ENCODE data around the gene PIGL.

The PIGL gene

DNA sequence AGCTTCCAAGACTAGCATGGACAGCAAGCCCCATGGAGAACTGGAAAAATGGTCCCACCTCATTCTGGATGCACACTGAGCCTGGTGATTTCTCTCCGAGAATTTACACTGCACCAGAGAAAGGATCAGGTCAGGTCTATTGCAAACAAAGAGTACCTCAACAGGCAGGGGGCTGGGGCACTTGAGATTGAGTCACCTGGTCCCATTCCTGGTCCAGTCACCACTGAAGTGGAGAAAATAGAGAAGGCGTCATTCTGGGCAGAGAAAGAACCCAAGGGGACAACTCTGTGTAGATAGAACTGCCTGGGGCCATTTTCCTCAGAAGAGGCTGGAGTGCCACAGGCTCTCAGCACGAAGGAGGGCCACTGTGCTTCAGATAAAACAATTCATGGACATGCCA is 97.8 kb downstream of the PIGL start:
- DNase-seq, result no peak

DNA sequence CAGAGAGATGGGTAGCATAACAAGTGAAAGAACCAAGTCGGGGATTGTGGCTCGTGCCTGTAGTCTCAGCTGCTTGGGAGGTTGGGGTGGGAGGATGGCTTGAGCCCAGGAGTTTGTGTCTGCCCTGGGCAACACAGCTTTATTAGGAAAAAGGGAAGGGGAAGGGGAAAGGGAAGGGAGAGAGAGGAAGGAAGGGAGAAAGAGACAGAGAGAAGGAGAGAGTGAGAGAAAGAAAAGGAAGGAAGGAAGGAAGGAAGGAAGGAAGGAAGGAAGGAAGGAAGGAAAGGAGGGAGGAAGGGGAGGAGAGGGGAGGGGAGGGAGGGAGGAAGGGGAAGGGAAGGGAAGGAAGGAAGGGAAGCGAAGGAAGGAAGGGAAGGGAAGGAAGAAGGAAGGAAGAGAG is 103.0 kb downstream of the PIGL start:
- no peak for DNase-seq

DNA sequence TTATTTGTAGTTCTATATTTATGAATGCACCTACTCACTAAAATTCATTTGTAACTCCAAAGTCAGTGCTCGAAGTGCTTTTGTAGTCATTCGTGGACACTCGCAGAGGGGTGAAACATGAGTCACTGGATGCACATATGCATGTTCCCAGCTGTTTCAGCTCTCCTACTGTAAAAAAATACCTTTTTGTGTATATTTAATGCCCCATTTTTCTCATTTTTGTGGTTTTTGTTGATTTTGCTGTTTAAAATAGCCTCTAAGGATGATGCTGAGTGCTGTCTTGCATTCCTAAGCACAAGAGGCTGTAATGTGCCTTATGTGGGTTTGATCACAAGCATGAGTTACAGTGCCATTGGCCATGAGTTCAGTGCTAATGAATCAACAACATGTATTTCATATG is 105.6 kb downstream of the PIGL start:
- DNase-seq, result no peak

DNA sequence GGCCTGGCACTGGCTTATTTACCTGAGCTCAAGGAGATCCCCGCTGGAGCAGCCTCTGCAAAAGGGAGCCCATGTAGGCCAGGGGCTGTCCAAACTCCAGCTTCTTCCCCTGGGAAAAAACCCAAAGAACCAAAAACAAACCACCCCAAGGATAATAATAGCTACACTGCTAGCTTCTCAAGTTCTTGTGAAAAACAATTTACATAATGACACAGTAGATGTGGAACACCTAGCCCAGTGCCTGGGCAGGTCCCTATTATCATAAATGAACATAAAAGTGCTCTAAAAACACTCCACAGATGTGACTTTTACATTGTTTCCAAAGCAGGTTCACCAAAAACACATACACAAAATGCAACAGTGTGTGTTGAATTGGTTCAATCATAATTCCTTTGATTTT is 109.0 kb downstream of the PIGL start:
- no peak for DNase-seq

DNA sequence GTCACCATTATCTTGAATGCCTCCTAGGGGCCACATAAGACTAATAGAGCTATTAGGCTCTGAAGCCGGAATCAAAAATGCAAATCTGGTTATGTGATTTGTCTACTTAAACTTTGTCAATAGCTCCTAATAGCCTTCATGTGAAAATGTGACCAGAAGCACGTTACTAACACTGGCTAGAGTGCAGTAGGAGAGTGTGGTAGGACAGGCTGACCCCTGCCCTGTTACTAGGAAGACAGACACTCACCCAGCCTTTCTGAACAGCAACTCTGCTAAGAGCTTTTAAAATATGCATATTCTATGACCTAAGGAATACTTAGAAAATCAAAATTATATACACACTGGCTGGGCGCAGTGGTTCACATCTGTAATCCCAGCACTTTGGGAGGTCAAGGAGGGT is 110.0 kb downstream of the PIGL start:
- DNase-seq, result no peak

DNA sequence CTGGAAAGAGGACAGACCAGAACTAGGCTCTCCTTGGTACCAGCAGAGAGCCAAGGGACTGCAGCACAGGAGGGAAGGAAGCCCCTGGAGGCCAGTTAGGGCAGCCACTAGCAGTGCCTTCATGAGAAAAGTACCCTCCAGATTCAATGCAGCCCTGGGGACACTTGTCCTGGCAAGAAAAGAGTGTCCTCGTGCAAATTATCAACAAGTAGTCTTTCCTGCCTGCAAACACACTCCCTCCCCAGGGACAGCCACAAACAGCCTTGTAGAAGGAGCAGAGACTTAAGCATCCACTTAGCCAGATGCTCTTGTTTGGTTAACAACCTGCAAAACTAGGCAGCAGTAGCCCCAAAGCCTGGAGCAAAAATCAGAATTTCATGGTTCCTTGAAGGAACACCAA is 112.0 kb downstream of the PIGL start:
- DNase-seq, result no peak

DNA sequence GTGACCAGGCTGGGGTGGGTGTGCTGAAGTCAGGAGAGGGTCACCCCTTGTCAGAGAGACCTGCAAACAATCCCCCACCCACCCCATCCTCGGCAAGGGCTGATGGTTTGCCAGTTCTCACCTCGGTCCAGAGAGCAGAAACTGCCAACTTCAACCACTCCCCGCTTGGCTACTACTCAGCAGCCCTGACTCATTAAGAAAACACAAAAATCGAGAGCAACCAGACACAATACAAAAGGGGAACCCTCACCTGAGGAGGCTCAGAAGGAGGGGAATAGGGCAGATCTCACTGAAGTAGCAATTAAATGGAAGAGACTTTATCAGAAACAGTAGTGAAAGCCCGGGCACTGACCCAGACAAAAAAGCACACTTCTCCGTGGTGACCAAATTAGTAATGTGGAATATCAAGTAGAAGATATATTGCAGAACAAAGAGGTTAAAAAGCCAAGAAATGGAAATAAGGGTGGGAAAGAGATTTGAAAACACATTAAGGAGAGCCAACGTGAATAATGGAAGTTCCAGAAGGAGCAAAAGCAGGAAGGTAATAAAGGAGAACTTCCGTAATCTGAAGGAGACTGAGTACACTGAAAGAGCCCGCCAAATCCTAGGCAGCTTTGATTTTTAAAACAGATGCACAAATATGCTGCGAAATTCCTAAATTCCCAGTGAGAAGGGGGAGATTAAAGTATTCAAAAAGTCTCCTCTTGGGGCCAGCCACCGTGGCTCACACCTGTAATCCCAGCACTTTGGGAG is 112.7 kb downstream of the PIGL start:
- DNase-seq, result no peak

DNA sequence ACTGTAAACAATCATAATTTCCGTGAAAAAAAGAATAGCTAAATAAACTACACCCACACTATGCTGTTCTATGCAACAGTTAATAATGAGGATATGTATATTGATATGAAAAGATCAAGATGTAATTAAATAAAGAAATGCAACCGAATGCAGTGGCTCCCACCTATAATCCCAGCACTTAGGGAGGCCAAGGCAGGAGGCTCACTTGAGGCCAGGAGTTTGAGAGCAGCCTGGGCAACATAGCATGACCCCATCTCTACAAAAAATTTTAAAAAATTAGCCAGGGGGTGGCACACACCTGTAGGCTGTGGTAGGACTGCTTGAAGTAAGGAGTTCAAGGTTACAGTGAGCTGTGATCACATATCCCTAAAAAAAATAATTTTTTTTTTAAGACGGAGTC is 121.4 kb downstream of the PIGL start:
- DNase-seq, result no peak

DNA sequence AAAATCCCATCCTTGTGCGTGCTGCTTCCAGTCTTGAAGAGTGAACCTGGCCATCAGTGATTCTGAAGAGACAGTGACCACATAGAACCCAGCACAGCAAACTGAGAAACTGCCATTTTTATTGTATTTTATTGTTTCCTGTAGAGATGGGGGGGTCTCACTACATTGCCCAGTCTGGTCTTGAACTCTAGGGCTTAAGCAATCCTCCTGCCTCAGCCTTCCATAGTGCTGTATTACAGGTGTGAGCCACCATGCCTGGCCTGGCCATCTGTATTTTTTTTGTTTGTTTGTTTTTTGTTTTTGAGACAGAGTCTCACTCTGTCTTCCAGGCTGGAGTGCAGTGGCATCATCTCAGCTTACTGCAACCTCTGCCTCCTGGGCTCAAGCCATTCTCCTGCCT is 122.4 kb downstream of the PIGL start:
- DNase-seq, result no peak

DNA sequence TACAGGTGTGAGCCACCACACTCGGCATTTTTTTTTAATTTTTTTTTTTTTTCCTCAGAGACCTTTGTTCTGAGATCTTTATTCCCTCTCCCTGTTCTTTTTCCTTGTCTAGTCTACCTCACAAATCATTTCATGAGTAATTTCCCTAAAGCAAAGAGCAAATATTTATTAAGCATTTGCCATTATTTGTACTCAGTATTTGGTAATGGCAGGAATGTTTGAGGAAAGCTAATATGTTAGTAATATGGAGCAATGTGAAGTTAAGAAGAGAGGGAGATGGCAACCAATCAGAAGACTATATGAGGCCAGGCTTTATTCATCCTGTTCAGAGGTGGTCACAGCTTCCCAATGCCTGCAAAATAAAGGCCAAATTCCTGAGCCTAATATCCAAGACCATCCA is 122.9 kb downstream of the PIGL start:
- no peak for DNase-seq

DNA sequence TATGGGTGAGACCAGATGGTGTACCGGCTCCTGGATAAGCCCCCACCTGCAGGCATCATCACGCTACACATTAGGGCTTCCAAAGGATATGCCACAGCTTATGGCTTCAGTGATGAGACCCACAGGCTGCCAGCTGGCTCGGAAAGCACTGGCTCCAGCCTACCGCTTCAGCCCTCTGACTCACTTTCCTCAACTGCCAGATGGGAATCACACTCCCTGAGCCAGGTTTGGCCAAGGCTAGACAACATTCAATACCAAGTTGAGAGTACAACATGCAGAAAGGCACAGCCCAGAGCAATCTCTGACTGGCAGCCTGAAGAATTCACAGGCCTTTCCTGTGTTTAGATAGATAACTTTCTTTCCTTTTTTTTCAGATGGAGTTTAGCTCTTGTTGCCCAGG is 126.0 kb downstream of the PIGL start:
- no peak for DNase-seq

DNA sequence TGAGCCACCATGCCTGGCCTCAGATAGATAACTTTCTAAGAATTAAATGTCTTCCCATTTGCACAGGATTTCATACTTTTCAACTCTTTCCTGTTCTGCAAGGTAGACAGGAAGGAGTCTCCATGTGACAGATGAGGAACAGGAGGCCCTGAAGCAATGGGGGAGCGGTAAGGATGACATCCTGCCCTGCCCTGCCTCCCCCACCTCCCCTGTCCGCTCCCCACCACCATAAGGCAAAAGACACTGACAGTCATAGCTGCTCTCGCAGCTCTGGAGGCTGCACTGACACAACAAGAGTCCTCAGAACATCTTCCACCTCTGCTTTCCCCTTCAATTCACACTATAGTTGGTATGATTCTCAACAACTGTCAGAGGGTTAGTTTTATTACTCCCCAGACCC is 126.6 kb downstream of the PIGL start:
- DNase-seq, result no peak

DNA sequence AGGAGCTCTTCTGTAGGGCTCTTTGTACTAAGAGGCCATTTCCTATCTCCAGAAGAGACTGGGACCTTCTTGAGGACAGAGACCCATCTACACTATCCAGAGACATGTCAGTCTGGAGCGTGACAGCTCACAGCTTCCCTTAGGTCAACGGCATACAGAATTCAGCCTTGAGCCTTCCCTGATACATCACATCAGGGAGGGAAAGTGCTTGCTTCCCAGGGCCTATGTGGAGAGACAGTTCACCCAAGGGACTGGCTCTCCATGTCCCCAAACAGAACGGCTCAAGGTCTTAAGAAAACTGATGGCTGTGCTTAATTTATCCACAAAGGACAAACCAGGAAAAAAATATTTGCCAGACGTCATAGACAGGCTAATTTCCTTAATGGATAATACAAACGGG is 128.6 kb downstream of the PIGL start:
- no peak for DNase-seq

DNA sequence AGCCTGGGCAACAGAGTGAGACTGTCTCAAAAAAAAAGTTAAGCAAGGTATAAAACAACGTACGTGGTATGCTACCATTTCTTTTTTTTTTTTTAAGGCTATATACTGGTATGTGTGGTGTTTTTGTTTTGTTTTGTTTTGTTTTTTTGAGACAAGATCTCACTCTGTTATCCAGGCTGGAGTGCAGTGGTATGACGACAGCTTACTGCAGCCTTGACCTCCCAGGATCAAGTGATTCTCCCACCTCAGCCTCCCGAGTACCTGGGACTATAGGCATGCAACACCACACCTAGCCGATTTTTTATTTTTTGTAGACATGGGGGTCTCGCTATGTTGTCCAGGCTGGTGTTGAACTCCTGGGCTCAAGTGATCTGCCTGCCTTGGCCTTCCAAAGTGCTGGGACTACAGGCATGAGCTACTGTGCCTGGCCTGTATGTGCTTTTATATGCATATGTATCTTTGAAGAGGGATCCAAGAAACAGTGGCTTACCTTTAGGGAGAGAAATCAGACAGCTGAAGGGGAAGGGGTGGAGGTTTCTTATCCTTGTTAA is 129.8 kb downstream of the PIGL start:
- no peak for DNase-seq

DNA sequence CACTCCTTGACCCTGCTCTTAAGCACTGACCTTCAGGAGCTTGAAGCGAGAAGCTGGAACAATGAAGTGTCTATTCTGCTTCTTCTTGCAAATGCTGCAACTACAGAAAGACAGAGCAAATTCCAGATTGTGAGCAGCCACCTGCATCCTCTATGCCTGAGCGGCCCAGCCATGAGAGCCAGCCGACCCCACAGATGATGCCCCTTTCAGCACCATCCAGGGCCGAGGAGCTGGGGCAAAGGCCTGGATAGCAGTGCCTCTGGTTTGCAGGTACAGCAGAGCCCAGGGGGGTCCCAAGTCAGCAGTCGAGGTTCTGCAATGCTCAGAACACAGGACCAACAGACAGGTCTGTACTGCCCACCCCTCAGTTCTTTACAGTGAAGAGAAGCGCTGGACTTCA is 131.6 kb downstream of the PIGL start:
- no peak for DNase-seq

DNA sequence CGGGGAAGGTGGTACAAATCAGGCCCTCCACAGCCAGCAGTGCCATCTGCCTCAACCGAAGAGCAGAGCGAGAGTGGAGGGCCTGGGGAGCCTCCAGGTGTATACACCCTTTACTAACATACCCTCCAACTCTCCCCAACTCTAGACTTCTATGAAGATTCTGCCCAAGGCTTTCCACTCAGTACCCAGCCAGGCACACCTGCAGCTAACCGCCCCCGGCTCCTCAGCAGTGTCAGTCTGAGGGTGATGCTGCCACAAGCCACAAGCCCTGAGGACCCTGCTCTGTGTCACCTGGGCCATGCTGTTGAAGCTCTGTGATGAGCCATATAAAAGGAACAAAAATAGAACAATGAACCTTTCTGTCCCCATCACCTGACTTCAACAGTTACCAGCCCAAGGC is 132.4 kb downstream of the PIGL start:
- no peak for DNase-seq

DNA sequence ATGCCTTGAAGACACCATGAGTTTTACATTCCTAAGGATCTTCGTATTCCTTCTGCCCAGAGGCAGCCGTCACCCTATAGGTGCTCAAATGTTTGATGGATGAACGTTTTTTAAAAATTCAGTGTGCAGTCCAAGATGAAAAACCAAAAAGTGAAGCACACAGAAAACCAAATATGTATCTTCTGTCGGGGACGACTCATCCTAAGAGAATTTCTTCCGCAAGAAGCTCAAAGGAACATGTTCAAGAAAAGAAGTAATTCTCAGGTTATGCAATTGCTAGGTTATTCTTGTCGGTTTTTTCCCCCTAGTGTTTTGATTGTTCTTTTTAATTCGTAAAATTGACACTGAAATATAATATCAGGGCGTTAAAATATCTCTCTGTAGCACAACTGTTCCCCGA is 134.8 kb downstream of the PIGL start:
- no peak for DNase-seq

DNA sequence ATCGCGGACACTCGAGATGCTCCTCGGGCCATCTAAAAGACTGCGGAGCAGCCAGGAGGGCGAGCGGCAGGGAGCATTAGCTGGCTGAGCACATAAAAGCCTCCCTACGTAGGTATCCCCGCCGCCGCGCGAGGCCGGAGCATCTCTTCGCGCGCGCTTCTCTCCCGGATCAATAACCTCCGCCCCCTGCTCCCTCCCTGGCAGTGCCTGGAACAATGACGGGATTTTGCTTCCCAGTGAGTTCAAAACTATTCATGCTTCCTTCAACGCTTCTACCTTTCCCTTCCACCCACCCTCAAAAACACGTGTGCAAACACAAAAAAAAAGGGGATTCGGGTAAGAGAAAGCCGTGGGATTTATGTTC is 135.3 kb downstream of the PIGL start:
- peak; percentile 43 to 60 for DNase-seq

DNA sequence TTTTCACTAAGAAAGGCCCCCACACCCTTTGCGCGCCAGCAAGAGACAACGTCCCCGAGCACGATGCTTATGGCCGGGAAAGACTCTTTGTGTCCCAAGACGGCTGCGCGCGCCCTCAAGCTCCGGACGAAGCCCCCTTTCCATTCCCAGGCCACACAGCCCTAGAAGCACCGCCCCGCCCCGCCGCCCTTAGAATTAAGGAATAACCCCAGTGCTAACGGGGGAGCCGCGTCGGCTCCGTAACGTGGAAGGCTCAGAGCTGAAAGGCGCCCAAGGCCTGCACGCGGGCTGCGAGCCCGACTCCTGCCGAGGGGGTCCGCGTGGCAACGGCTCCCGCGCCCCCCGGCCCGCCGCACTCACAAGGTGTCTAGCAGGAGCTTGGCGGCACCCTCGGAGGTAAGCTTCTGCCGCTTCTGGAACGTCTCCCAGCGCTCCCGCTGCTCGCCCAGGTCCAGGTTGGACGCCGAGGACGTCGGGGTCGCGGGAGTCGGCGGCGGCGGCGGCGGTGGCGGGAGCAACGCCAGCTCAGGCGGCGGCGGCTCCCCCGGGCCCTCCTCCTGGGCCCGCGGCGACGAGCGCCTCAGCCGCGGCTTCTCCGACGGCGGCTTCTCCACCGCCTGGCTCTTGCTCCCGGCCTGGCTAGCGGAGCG is 135.8 kb downstream of the PIGL start:
- DNase-seq, result peak; percentile 43 to 60

DNA sequence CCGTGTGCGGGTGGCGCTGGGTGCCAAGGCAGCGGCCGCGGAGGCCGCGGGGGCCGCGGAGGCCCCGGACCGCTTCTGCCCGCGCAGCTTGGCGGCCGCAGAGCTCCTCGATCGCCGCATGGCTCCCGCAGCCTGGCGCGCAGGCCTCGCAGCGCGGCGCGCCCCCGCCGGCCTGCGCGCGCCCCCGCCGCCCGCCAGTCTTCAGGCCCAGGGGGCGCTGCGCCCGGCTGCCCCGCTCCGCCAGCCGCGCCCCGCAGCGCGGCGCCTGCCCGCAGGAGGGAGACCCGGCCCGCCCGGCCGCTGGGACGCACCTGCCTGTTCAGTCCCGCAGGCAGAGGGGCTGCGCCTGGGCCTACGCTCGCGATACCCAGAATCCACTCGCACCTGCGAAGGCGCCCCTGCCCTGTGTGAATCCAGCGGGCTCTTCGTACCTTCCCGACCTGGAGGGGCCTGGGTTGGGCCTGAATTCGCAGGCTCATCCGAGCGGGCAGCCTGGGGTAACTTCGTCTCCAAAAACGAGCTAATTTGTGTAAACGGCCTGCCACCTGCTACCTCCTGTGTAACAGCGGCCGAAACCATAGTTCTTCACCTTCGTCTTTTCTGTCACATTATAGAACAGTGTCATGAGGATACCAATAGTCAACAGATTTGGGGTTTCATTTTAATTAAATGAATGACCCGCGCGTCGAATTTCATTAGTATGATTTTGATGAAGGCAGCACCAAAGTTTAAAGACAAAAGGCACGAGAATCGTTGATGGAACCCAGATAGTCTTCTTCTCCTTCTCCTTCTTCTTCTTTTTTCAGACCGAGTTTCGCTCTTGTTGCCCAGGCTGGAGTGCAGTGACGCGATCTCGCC is 136.5 kb downstream of the PIGL start, which contains the start of gene CENPV:
Gene CENPV (minus strand): TSS at position 153 of the 858 bp plus-strand sequence. CDS start 33 bp downstream, at position 120.
- peak; percentile 72 to 76 for DNase-seq

DNA sequence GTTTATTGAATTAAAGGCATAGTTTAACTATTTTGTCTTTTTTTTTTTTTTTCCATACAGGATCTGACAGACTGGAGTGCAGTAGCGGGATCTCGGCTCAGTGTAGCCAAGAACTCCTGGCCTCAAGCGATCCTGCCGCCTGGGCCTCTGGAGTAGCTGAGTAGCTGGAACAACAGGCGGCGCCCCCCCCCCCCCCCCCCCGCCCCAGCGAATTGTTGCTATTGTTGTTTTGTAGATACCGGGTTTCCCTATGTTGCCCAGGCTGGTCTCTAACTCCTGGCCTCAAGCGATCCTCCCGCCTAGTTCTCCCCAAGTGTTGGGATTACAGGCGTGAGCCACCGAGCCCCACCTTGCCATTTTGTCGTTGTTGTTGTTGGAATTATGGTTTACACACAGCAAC is 137.6 kb downstream of the PIGL start:
- no peak for DNase-seq

DNA sequence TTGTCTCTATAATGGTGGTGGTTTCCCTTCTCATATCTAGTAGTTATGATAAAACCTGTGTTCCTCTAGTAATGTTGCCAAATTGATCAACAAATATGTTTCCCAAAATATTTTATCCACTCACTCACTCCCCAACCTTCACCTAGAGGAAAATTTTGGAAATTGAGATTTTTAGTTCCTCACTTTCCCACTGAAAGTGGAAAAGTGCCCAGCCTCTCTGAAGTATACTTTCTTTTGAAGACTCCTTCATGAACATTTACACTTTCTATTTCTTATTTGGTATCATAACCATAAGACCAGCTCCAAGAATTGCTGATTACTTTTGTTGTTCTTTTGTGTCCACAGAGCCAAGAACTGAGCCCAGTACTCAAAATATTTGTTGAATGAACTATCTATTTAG is 141.4 kb downstream of the PIGL start:
- no peak for DNase-seq

DNA sequence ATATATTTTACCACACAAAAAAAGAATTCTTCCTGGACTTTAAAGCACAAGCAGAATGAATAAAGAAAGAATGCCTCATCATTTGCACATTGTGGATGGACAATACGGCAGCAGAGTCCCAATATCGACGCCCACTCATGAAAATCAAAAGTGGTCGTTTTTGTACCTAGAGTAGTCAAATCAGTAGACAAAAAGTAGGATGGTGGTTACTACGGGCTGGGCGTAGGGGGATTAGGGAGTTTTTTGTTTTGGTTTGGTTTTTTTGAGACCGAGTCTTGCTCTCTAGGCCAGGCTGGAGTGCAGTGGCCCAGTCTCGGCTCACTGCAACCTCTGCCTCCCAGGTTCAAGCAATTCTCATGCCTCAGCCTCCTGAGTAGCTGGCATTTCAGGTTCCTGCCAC is 144.9 kb downstream of the PIGL start:
- no peak for DNase-seq
